ENCODE results near the gene TANGO6. TPM values are rescaled to one million over a fixed set of nuclear protein-coding genes. Genes with fewer than 3 reads are reported as not detected.
A peak's percentile ranks its signal among the peaks of the same experiment; 100 is the strongest.

Gene TANGO6
- total RNA-seq, 1 donor from 2014 or later = 12.2 TPM

- DNase-seq (ENCODE audit: low spot score) (no peak), ATAC-seq (no peak)
Observed at GRCh38 chr16:69085032-69085695, 241.8 kb downstream of the TANGO6 start.

GRCh38 chr16:69087161-69087581 is 243.8 kb downstream of the TANGO6 start:
- no peak for DNase-seq (ENCODE audit: low spot score)
- ATAC-seq = no peak

GRCh38 chr16:69088684-69089083 is 245.4 kb downstream of the TANGO6 start:
- DNase-seq (ENCODE audit: low spot score) = no peak
- ATAC-seq = no peak

GRCh38 chr16:69089091-69089910 is 246.0 kb downstream of the TANGO6 start:
- DNase-seq (ENCODE audit: low spot score) = peak; percentile 77
- peak; percentile 91 for ATAC-seq

GRCh38 chr16:69093974-69094373 is 250.6 kb downstream of the TANGO6 start:
- DNase-seq (ENCODE audit: low spot score) (no peak), ATAC-seq (no peak)

- ATAC-seq = no peak
- DNase-seq (ENCODE audit: low spot score) = no peak
Observed at GRCh38 chr16:69094501-69094900, 251.2 kb downstream of the TANGO6 start.

GRCh38 chr16:69095193-69095592 is 251.9 kb downstream of the TANGO6 start:
- ATAC-seq (no peak), DNase-seq (ENCODE audit: low spot score) (no peak)

- no peak for ATAC-seq
- DNase-seq (ENCODE audit: low spot score) = no peak
Observed at GRCh38 chr16:69100071-69100691, 256.9 kb downstream of the TANGO6 start.

- ATAC-seq = peak; percentile 91
- peak; percentile 79 for DNase-seq (ENCODE audit: low spot score)
Observed at GRCh38 chr16:69105501-69106361, 262.4 kb downstream of the TANGO6 start, which contains the start of gene HAS3. TSS of gene HAS3 (plus strand) at chr16:69105653. CDS start at chr16:69109396, 3,743 bp downstream.

GRCh38 chr16:69106491-69107315 is 263.4 kb downstream of the TANGO6 start:
- DNase-seq (ENCODE audit: low spot score) (no peak), ATAC-seq (no peak)

GRCh38 chr16:69107316-69107962 is 264.1 kb downstream of the TANGO6 start:
- no peak for DNase-seq (ENCODE audit: low spot score)
- peak; percentile 55 for ATAC-seq

- ATAC-seq = no peak
Observed at GRCh38 chr16:69108064-69108904, 265.0 kb downstream of the TANGO6 start.

GRCh38 chr16:69108905-69109252 is 265.5 kb downstream of the TANGO6 start:
- no peak for ATAC-seq
- DNase-seq (ENCODE audit: low spot score) = no peak

More at GRCh38 chr16:69108064-69108904, 265.0 kb downstream of the TANGO6 start:
- DNase-seq (ENCODE audit: low spot score) = no peak

GRCh38 chr16:69109486-69110270 is 266.3 kb downstream of the TANGO6 start:
- DNase-seq (ENCODE audit: low spot score) = no peak
- no peak for ATAC-seq

- ATAC-seq = no peak
- no peak for DNase-seq (ENCODE audit: low spot score)
Observed at GRCh38 chr16:69110406-69110805, 267.1 kb downstream of the TANGO6 start.

GRCh38 chr16:69111216-69111875 is 268.0 kb downstream of the TANGO6 start:
- no peak for ATAC-seq
- no peak for DNase-seq (ENCODE audit: low spot score)

- ATAC-seq = no peak
Observed at GRCh38 chr16:69111876-69112230, 268.5 kb downstream of the TANGO6 start.

More at GRCh38 chr16:69111876-69112230, 268.5 kb downstream of the TANGO6 start:
- no peak for DNase-seq (ENCODE audit: low spot score)

All from left lobe of liver (tissue), 2 donors.